Liver (tissue), 9 donors: ENCODE measurements around the gene SUN2. TPM values are rescaled to one million over a fixed set of nuclear protein-coding genes. Genes with fewer than 3 reads are reported as not detected.

ENCODE experiments used
- DNase-seq: peaks from one replicate; pipeline ENCODE4 v3.0.0-alpha.2; 2017; ENCODE audit warnings: low spot score
- H3K27ac ChIP-seq, 2 donors: one replicate each; pipeline ENCODE4 v1.7.0; 2013; ENCODE audit warnings: inconsistent platforms in 2 of 2, low read length in 2 of 2, control low read depth in 1 of 2, low read depth in 1 of 2, mild to moderate bottlenecking in 1 of 2
- H3K27me3 ChIP-seq, 4 donors: one replicate each; pipeline versions ENCODE4 v1.6.1 to v1.7.0; 2013; ENCODE audit warnings: low read length in 3 of 4, inconsistent platforms in 1 of 4, mild to moderate bottlenecking in 1 of 4, moderate library complexity in 1 of 4; ENCODE audit not compliant: control insufficient read depth in 4 of 4, insufficient read depth in 4 of 4
- H3K36me3 ChIP-seq, 4 donors: one replicate each; pipeline versions ENCODE4 v1.6.1 to v1.7.0; 2013; ENCODE audit warnings: low read length in 3 of 4, mild to moderate bottlenecking in 3 of 4, low read depth in 1 of 4, moderate library complexity in 1 of 4; ENCODE audit not compliant: control insufficient read depth in 4 of 4, insufficient read depth in 3 of 4
- H3K4me1 ChIP-seq, 4 donors: one replicate each; pipeline versions ENCODE4 v1.6.1 to v1.7.0; 2013; ENCODE audit warnings: low read length in 3 of 4, mild to moderate bottlenecking in 3 of 4, moderate library complexity in 1 of 4; ENCODE audit not compliant: control insufficient read depth in 4 of 4, insufficient read depth in 4 of 4
- H3K4me3 ChIP-seq, 3 donors: one replicate each; pipeline versions ENCODE4 v1.6.1 to v1.7.0; 2013; ENCODE audit warnings: low read length in 3 of 3, control low read depth in 1 of 3, low read depth in 1 of 3, mild to moderate bottlenecking in 1 of 3
- H3K9ac ChIP-seq, 2 donors: one replicate each; pipeline ENCODE4 v1.7.0; 2013; ENCODE audit warnings: low read length in 2 of 2, mild to moderate bottlenecking in 2 of 2, moderate library complexity in 2 of 2, control low read depth in 1 of 2, low read depth in 1 of 2
- H3K9me3 ChIP-seq, 4 donors: one replicate each; pipeline versions ENCODE4 v1.6.1 to v1.7.0; 2013; ENCODE audit warnings: low read length in 3 of 4; ENCODE audit not compliant: control insufficient read depth in 4 of 4
- ATF3 ChIP-seq: IDR thresholded peaks from 2 replicates; pipeline ENCODE4 v1.6.1; 2016; ENCODE audit warnings: antibody characterized with exemption
- CTCF ChIP-seq: fragments of 150-350 bp; IDR thresholded peaks from 2 replicates; pipeline ENCODE4 v1.5.1; 2017; ENCODE audit warnings: improper control_type of control experiment, low read depth, low read length; ENCODE audit not compliant: missing input control
- EGR1 ChIP-seq, 2 donors: IDR thresholded peaks; 2 replicates each; pipeline ENCODE4 v1.6.1; 2016 to 2018; ENCODE audit warnings: antibody characterized with exemption in 2 of 2, low read depth in 2 of 2
- FOXA1 ChIP-seq: IDR thresholded peaks from 2 replicates; pipeline ENCODE4 v1.6.1; 2016; ENCODE audit warnings: antibody characterized with exemption
- FOXA2 ChIP-seq: IDR thresholded peaks from 2 replicates; pipeline ENCODE4 v1.6.1; 2016; ENCODE audit warnings: antibody characterized with exemption
- GABPA ChIP-seq, 2 donors: IDR thresholded peaks in 1 of 2; conservative IDR thresholded peaks in 1 of 2; 2 replicates each; pipeline ENCODE4 v1.6.1; 2016; ENCODE audit warnings: antibody characterized with exemption in 2 of 2, mild to moderate bottlenecking in 1 of 2, moderate library complexity in 1 of 2
- HNF4A ChIP-seq, 2 donors: conservative IDR thresholded peaks; 2 replicates each; pipeline ENCODE4 v1.6.1; 2016; ENCODE audit warnings: antibody characterized with exemption in 2 of 2, mild to moderate bottlenecking in 2 of 2
- HNF4G ChIP-seq: IDR thresholded peaks from 2 replicates; pipeline ENCODE4 v1.6.1; 2016; ENCODE audit warnings: antibody characterized with exemption
- JUND ChIP-seq, 2 donors: IDR thresholded peaks; 2 replicates each; pipeline ENCODE4 v1.6.1; 2016; ENCODE audit warnings: antibody characterized with exemption in 2 of 2
- NR2F2 ChIP-seq: IDR thresholded peaks from 2 replicates; pipeline ENCODE4 v1.6.1; 2016; ENCODE audit warnings: antibody characterized with exemption
- RAD21 ChIP-seq, 2 donors: IDR thresholded peaks; 2 replicates each; pipeline ENCODE4 v1.6.1; 2016; ENCODE audit warnings: antibody characterized with exemption in 2 of 2, mild to moderate bottlenecking in 2 of 2
- REST ChIP-seq: IDR thresholded peaks from 2 replicates; pipeline ENCODE4 v1.6.1; 2016; ENCODE audit warnings: antibody characterized with exemption, mild to moderate bottlenecking
- RXRA ChIP-seq, 2 donors: IDR thresholded peaks; 2 replicates each; pipeline ENCODE4 v1.6.1; 2017 to 2018; ENCODE audit warnings: antibody characterized with exemption in 2 of 2, mild to moderate bottlenecking in 1 of 2
- SP1 ChIP-seq: IDR thresholded peaks from 2 replicates; pipeline ENCODE4 v1.6.1; 2018; ENCODE audit warnings: antibody characterized with exemption, mild to moderate bottlenecking
- YY1 ChIP-seq: IDR thresholded peaks from 2 replicates; pipeline ENCODE4 v1.6.1; 2016; ENCODE audit warnings: antibody characterized with exemption, mild to moderate bottlenecking
- ZBTB33 ChIP-seq: IDR thresholded peaks from 2 replicates; pipeline ENCODE4 v1.6.1; 2016; ENCODE audit warnings: antibody characterized with exemption
- WGBS: extraction: QIAGEN DNeasy Blood & Tissue Kit; methylation state at CpG from one replicate; pipeline ENCODE4 v1.1.7; 2013; 5-methylcytosine and 5-hydroxymethylcytosine counted together
- polyA plus RNA-seq, 2 donors: library from polyadenylated mRNA; stranded (reverse) in 1 of 2; unstranded in 1 of 2; fragments of 200-250 nt in 1 of 2; fragments of >200 nt in 1 of 2; fragmentation: Nextera tagmentation in 1 of 2; extraction: Ambion mirVana in 1 of 2; gene quantifications; one replicate each; pipeline versions ENCODE4 v1.2.1 to v1.2.3, GENCODE V29; 2013 to 2015
- total RNA-seq, 2 donors: library from RNA; depleted of rRNA; stranded (reverse); fragments of >200 nt; gene quantifications; one replicate each; pipeline ENCODE4 v1.2.3, GENCODE V29; 2014
- TF ChIP-seq, protein P1 (sequence below): IDR thresholded peaks from 2 replicates; pipeline ENCODE4 v1.6.1; 2016; ENCODE audit warnings: antibody characterized with exemption
- donor health status: healthy.
- donor health status: healthy.
- donor health status: healthy.
- donor health status: healthy.
- donor health status: healthy.

The SUN2 gene
- total and polyA plus RNA-seq, 4 donors, result 13.1 to 170 (median 81.5) TPM

DNA sequence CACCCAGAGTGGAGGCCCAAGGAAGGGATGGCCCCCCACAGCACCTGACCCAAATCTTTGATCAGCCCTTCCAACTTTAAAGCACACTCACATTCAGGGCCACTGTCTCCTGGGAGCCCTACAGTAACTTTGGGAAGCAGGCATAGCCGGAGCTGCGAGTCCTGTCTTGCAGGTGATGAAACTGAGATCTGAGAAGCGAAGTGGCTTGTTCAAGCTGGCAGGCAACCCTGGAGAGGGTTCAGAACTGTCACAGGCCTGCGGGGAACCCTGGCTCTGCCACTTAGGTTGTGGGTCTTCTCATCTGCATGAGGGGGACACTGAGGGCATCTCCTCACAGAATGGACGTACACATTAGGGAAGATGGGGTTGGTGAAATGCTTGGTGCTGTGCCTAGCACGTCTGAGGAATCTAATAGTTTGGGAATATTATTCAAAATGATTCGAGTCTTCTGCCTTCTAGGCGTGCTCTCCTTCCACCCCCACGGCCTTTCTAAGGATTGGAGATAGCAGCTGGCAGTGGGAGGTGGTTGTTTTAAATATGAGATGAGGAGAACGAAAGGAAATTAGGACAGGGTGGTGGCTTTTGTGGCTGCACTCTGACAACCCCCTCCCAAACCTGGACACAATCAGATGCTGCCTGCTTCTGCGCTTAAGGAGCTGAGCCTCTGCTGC, 18.8 kb upstream of the SUN2 start:
- peaks cover 0 to 5% (median 0%) of the 10 kb centered on the region in 4 donors for H3K36me3 ChIP-seq
- no peak overlapping the region for H3K9ac ChIP-seq
- no peaks in the 10 kb centered on the region for H3K4me1 ChIP-seq
- DNase-seq, result no peak
- no peak overlapping the region for H3K4me3 ChIP-seq
- 86% methylated on average over 11 of the region's 11 CpGs for WGBS
- no peaks in the 10 kb centered on the region for H3K27me3 ChIP-seq
- no peak for TF ChIP-seq ATF3
- TF ChIP-seq CTCF, result no peak
- no peak for TF ChIP-seq GABPA (IDR thresholded peaks at IDR 0.05 in 1 of 2, conservative IDR thresholded peaks at IDR 0.05 in 1 of 2)
- TF ChIP-seq RXRA (IDR thresholded peaks at IDR 0.05), result no peak
- no peak for TF ChIP-seq HNF4G
- no peak for TF ChIP-seq JUND (IDR thresholded peaks at IDR 0.05)
- no peak for TF ChIP-seq FOXA1
- no peak for TF ChIP-seq NR2F2
- TF ChIP-seq RAD21 (IDR thresholded peaks at IDR 0.05), result no peak
- no peak for TF ChIP-seq YY1
- no peak overlapping the region for H3K27ac ChIP-seq
- no peaks in the 10 kb centered on the region for H3K9me3 ChIP-seq

DNA sequence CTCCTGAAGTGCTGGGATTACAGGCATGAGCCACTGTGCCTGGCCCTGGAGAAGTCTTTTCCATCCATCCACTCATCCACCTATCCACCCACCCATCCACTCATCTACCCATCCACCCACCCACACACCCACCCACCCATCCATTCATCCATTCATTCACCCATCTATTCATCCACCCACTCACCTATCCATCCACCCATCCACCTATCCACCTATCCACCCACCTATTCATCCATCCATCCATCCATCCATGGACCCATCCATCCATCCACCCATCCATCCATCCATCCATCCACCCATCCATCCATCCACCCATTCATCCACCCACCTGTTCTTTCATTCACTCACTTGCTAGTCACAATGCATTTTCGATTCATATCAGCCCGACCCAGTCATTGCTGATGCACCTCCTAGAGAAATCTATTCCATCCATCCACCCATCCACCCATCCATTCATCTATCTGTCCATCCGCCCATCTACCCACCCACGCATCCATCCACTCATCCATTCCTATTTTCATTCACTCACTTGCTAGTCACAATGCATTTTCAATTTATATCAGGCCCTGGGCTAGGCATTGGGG, 17.7 kb upstream of the SUN2 start:
- Histone ChIP-seq H3K36me3 (no peaks in the 10 kb centered on the region), H3K27ac (no peak overlapping the region), H3K27me3 (no peaks in the 10 kb centered on the region), H3K9me3 (no peaks in the 10 kb centered on the region), H3K9ac (no peak overlapping the region), H3K4me1 (no peaks in the 10 kb centered on the region), H3K4me3 (no peak overlapping the region)
- no peak for DNase-seq
- TF ChIP-seq EGR1 (IDR thresholded peaks at IDR 0.05; ENCODE audit: low read depth in 2 of 2) (no peak), FOXA2 (no peak), HNF4A (conservative IDR thresholded peaks at IDR 0.05) (no peak), ZBTB33 (no peak), CTCF (no peak), HNF4G (no peak), ATF3 (no peak), REST (no peak), GABPA (IDR thresholded peaks at IDR 0.05 in 1 of 2, conservative IDR thresholded peaks at IDR 0.05 in 1 of 2) (no peak), NR2F2 (no peak), FOXA1 (no peak), RXRA (IDR thresholded peaks at IDR 0.05) (no peak), SP1 (no peak), RAD21 (IDR thresholded peaks at IDR 0.05) (no peak)
- TF ChIP-seq, protein P1, sequence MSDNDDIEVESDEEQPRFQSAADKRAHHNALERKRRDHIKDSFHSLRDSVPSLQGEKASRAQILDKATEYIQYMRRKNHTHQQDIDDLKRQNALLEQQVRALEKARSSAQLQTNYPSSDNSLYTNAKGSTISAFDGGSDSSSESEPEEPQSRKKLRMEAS, result no peak
- WGBS, result 91% methylated on average over 4 of the region's 4 CpGs
